ENCODE measurements around the gene KRTAP20-1.

KRTAP20-1 gene

DNA sequence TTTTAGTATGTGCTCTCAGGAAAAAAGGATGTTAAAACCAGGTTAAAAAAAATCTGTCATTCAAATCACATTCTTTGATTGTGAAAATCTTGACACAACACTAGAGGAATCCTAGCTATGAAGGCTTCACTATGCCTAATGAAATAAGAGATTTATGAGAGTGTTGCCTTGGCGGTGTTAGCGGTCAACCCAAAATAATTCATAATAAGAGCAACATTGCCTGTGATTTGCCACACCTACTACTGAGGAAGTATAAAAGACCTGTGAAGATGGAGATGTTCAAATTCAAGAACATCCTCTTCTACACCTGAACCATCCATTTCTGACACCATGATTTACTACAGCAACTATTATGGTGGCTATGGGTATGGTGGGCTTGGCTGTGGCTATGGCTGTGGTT, at the start of gene KRTAP20-1:
Gene KRTAP20-1, plus strand, starts transcription at position 301 of the 400 bp plus-strand sequence. Its CDS starts 30 bp downstream, at position 331.
- no peak for DNase-seq (ENCODE audit: low read depth in 3 of 3)

GRCh38 chr21:30567617-30568016, 48.6 kb upstream of the KRTAP20-1 start:
- DNase-seq (ENCODE audit: low read depth in 3 of 3), result no peak

DNA sequence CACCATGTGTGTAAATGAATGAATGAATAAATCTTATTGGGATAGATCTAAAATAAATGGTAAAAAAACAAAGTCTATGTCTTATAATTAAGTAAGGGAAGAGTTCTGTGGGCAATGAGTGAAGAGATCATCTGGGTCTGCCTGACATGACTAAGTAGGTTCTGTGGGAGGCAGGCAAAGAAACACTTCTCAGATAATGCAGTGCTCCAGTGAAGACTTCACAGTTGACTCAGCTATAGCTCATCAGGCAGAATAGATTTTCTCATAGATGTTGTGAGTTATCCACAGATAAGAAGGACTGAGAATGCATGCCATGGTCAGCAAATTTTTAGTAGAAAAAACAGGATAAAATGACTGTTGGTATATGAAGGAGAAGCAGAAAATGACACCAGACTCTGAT, 38.5 kb upstream of the KRTAP20-1 start:
- no peak for DNase-seq (ENCODE audit: low read depth in 3 of 3)

- DNase-seq (ENCODE audit: low read depth in 3 of 3), result no peak
Observed at GRCh38 chr21:30579346-30579745, 36.9 kb upstream of the KRTAP20-1 start.

DNA sequence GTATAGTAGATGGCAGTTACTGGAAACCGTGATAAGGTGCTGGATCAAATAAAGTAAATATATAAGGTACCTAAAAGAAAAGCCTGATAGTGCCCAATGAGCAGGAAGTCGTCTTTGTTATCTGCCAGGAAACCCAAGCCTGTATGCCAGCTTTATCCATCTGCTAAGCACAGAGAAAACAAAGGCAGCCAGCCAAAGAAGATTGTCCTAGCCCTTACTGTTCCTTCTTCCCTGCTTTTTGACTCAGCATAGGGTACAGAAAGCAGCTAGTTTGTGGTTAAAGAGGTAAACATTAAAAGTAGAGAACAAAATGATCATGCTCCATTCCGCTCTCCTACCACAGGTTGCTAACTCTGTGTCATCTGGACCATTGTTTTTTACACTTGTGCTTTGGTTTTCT, 36.1 kb upstream of the KRTAP20-1 start:
- no peak for DNase-seq (ENCODE audit: low read depth in 3 of 3)

- DNase-seq (ENCODE audit: low read depth in 3 of 3), result no peak
Observed at GRCh38 chr21:30582870-30583269, 33.4 kb upstream of the KRTAP20-1 start.

- no peak for DNase-seq (ENCODE audit: low read depth in 3 of 3)
Observed at GRCh38 chr21:30590297-30590696, 25.9 kb upstream of the KRTAP20-1 start, which contains the start of gene KRTAP22-2. KRTAP22-2 (minus strand) TSS chr21:30590397.

DNA sequence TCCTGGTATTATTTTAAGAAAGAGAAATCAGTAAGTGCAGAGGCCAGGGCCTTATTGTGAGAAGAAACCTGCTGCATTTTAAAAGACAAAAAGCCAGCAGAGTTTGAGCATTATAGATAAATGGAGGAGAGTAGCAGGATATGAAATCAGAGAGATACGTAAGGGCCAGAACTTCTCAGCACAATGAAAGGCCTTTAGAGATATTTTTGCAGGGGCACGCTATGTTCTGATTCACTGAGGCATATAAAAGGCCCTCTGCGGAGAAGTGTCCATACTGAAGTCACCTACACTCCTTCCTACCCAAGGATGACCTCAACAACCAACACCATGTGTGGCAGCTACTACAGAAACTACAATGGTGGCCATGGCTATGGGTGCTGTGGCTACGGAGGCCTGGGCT, 24.1 kb upstream of the KRTAP20-1 start, which contains the start of gene KRTAP6-3:
Gene KRTAP6-3, plus strand, starts transcription at position 301 of the 400 bp plus-strand sequence. Its CDS starts 6 bp downstream, at position 307.
- DNase-seq (ENCODE audit: low read depth in 3 of 3), result no peak

- no peak for DNase-seq (ENCODE audit: low read depth in 3 of 3)
Observed at GRCh38 chr21:30598802-30599201, 17.4 kb upstream of the KRTAP20-1 start, which contains the start of gene KRTAP6-2. KRTAP6-2 (minus strand) TSS chr21:30598902; CDS start chr21:30598874, 28 bp downstream.

DNA sequence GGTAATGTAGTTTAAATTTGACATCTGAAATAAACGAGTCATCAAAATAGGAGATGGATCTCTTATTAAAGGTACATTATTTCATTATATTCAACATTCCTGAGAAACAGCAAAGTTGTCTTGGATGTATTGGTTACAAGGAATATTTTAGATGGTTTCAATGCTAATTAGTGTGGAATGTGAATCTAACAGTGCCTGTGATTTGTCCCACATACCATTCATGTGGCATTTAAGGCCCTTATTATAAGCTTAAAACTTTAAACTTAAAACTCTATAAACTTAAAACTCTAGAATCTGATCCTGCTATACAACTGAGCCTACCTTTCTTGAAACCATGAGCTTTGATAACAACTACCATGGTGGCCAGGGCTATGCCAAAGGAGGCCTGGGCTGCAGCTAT, 15.4 kb upstream of the KRTAP20-1 start, which contains the start of gene KRTAP22-1:
Gene KRTAP22-1, plus strand, starts transcription at position 301 of the 400 bp plus-strand sequence.
- DNase-seq (ENCODE audit: low read depth in 3 of 3), result no peak

DNA sequence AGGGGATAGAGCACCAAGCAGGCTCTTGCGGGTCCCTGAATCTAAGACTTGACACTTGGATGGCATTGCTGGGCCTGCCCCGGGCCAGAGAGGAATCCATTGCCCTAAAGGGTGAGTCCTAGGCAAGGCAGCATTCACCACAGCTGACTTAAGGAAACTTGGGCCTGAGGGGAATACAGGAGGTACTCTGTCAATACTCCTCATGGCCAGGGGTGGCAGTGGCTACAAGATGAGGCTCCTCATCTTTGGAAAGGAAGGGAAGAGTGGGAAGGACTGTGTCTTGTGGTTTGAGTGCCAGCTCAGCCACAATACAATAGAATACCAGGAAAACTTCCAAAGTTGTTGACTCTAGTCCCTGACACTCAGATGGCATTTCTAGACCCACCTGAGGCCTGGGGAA, 10.3 kb upstream of the KRTAP20-1 start:
- DNase-seq (ENCODE audit: low read depth in 3 of 3), result no peak

DNA sequence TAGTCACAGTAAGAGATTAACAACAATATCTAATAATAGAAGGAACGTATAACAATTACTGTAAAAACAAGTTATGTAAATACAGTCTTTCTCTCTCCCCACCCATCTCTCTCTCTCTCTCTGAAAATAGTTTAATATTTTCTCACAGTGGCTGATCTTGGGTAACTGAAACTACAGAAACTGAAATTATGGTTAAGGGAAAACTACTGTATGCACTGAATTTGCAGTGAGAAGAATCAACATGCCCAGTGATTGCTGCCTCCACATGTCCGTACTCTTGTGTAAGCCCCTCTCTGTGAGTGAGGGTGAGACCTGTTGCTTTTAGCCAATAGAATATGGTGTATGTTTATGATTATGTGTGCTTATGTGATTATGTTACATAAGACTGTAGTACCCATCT, 4.1 kb upstream of the KRTAP20-1 start:
- DNase-seq (ENCODE audit: low read depth in 3 of 3), result no peak

- DNase-seq (ENCODE audit: low read depth in 3 of 3), result no peak
Observed at GRCh38 chr21:30613836-30614235, 2.4 kb upstream of the KRTAP20-1 start, which contains the start of gene KRTAP6-1. KRTAP6-1 (minus strand) TSS chr21:30613930; CDS start chr21:30613904, 26 bp downstream.

GRCh38 chr21:30615199-30615598, 1.0 kb upstream of the KRTAP20-1 start:
- no peak for DNase-seq (ENCODE audit: low read depth in 3 of 3)

GRCh38 chr21:30620080-30620479, 3.9 kb downstream of the KRTAP20-1 start:
- DNase-seq (ENCODE audit: low read depth in 3 of 3), result no peak

- DNase-seq (ENCODE audit: low read depth in 3 of 3), result no peak
Observed at GRCh38 chr21:30620522-30620921, 4.3 kb downstream of the KRTAP20-1 start, which contains the start of gene KRTAP20-4. KRTAP20-4 (plus strand) TSS chr21:30620627.

DNA sequence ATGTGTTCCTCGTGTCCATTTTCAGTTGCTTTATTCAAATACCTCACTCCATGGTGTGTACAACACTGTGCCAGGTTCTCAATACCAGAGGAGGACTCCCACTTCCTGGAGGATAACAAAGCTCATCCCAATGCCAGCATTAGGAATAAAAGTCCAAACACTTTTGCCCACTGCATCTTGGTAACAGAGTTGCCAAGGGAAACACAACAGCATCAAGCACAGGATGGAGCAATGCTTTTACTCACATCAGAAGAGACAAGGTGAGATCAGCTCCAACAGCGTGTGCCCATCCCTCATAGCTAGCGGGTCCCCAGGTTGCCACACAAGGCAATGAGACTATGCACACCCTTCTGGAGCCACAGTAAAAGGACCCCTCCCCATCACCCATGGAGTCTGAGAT, 7.1 kb downstream of the KRTAP20-1 start:
- no peak for DNase-seq (ENCODE audit: low read depth in 3 of 3)

DNA sequence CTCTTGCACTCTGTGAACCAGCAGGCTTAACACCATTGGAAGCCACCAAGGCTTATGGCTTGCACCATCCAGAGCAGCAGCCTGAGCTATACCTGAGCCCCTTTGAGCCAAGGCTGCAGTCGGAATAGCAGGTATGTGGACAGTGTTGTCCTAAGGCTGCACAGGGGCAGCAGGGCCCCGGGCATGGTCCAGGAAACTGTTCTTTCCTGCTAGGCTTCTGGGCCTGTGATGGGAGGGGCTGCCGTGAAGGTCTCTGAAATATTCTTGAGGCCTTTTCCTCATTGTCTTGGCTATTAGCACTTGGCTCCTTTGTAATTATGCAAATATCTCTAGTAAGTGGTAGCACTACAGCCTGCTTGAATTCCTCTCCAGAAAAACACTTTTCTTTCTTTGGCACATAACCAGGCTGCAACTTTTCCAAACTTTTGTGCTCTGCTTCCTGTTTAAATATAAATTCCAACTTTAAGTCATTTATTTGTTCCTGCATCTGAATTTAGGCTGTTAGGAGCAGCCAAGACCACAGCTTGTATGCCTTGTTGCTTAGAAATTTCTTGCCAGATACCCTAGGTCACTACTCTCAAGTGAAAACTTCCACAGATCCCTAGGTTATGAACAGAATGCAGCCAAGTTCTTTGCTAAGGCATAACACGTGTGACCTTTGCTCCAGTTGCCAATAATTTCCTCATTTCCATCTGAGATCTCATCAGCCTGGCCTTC, 9.4 kb downstream of the KRTAP20-1 start:
- DNase-seq (ENCODE audit: low read depth in 3 of 3), result no peak

GRCh38 chr21:30628109-30628508, 11.9 kb downstream of the KRTAP20-1 start:
- DNase-seq (ENCODE audit: low read depth in 3 of 3), result no peak

DNA sequence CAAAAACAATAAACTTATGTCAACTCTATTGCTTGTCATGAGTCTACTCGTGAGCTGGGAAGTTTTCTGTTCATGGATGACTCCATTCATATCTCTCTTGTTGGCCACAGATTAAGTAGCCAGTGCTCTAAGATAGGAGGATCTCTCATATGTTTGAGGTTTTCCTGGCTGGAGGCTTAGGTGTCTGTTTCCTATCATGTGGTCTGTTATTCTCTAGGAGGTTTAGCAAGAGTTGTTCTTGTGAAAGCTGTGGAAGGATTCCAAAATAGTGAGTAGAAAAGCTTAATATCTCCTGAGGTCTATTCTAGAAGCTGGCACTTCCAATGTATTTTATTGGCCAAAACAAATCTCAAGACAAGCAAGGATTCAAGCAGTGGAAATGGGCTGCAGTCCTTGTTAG, 13.0 kb downstream of the KRTAP20-1 start:
- no peak for DNase-seq (ENCODE audit: low read depth in 3 of 3)

DNA sequence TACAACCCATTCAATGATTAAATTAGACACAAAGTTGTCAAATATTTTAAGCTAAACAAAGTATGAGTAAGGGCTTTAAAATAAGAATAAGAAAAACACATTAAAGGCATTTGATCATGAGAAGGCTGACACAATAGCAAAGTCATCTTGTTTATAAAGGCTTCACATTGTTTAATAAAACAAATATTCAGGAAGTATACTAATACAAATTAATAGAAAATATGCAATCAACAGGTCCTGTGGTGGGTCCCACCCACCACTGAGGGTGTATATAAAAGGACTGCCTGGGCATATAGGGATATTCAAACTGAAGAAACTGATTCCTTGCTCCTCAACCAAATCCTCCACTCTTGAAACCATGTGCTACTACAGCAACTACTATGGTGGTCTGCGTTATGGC, 18.7 kb downstream of the KRTAP20-1 start, which contains the start of gene KRTAP20-2:
Gene KRTAP20-2, plus strand, starts transcription at position 301 of the 400 bp plus-strand sequence. Its CDS starts 58 bp downstream, at position 359.
- DNase-seq (ENCODE audit: low read depth in 3 of 3), result no peak

DNA sequence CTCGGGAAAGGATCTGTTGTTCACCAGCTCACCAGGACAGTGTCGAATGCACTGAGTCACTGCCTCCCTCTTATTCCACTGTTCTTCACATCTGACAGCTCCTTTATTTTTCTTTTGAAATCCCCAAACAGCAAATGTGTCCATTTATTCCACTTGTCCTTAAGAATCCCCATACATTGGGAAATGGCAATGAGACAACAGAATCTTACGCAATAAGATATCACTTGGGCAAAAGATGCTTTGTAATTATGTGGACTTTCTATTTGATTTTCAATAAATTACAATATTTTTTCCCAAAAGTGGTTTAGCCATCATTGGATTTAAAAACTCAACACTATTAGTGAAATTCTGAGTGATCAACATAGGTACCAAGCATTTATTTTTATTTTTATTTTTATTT, 22.5 kb downstream of the KRTAP20-1 start:
- DNase-seq (ENCODE audit: low read depth in 3 of 3), result no peak

DNA sequence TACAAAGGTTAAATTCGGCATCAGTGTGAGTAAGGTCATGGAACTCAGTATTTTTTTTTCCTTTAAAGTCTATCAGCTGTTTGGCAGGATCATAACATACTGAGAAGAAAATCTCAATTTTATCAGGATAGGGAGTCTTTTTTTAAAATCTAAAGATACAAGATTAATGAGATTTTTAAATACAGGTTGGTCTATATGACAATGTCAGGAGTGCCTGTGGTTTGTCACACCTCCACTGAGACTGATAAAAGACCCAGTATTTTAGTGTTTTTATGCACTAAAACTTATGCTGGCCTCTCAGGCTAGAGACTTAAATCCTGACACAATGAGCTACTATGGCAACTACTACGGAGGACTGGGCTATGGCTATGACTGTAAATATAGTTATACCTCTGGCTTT, 26.3 kb downstream of the KRTAP20-1 start, which contains the start of gene KRTAP20-3:
Gene KRTAP20-3, plus strand, starts transcription at position 301 of the 400 bp plus-strand sequence.
- no peak for DNase-seq (ENCODE audit: low read depth in 3 of 3)

Data from stimulated activated CD4-positive, alpha-beta T cell treated with anti-CD3 and anti-CD28 coated beads, TNF-alpha, amount 100 ng/mL, for 48 hours (primary cell).